HCEC 1CT (cell line): ENCODE results near the gene ZGPAT.
"Not testable (repeated sequence)": the region's sequence is repeated elsewhere in the genome, so short reads cannot be mapped to it uniquely, and the experiment has no call there.

Source experiments
- DNase-seq: peaks from one replicate; pipeline ENCODE4 v3.0.0-alpha.2; 2017

Gene ZGPAT, protein sequence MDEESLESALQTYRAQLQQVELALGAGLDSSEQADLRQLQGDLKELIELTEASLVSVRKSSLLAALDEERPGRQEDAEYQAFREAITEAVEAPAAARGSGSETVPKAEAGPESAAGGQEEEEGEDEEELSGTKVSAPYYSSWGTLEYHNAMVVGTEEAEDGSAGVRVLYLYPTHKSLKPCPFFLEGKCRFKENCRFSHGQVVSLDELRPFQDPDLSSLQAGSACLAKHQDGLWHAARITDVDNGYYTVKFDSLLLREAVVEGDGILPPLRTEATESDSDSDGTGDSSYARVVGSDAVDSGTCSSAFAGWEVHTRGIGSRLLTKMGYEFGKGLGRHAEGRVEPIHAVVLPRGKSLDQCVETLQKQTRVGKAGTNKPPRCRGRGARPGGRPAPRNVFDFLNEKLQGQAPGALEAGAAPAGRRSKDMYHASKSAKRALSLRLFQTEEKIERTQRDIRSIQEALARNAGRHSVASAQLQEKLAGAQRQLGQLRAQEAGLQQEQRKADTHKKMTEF

DNA sequence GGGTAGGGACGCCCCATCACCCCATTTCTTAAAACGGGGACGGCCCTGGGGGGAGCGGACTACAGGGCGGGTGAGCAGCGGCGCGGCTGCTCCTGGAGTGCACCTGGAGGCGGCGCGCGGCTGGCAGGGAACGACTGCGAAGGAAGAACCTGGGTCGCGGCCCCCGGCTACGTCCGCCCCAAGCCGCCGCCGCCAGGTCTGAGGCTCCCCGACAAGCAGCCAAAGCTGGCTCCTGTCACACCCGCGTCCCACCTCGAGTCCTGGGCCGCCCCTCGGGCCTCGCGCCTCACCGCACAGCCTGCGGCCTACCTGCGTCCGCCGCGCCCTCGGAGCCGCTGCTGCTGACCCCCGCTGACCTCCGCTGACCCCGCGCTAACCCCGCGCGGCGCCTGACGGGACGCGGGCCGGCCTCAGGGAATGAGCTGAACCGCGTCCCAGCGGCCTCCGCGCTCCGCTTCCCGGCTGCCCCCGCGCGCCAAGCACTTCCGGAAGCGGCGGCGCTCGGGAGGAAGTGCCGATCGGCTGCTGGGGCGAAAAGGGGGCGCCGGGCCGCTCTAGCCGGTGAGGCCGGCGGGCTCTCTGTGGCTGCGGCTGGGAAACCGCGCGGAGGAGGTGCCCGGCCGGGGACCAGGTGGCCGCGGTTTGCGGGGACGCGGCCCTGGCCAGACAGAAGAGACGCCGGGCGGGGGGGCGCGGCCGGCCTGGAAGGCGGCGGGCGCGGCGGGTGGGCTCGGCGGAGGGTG lies at the start of gene ZGPAT, which contains the start of gene ARFRP1:
TSS of gene ZGPAT (plus strand) at position 482 of the 743 bp plus-strand sequence. CDS start 542 bp downstream, outside the sequence.
TSS of gene ARFRP1 (minus strand) at position 419 of the 743 bp plus-strand sequence. CDS start 885 bp downstream, outside the sequence.
- peak; percentile 90 for DNase-seq

DNA sequence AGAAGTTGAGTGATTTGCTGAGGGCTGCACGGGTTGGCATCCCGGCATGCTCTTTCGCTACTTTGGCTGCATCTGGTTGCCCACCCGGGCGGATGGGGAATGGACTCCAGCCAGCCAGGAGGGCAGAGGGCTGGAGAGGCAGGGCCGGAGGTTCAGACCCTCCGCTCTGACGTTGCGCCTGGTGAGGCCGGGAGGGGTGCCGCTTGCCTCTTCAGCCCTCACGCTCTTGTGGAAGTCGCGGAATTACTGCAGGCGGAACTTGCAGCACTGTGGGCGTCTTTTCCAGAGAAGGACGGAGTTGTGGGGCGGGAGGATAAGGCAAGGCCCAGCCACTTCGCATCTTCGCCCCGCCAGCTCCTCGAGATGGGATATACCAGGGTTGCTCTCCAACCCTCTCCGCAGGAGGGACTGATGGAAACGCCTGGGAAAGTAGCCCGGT lies 49.1 kb upstream of the ZGPAT start:
- DNase-seq = peak; percentile 25

DNA sequence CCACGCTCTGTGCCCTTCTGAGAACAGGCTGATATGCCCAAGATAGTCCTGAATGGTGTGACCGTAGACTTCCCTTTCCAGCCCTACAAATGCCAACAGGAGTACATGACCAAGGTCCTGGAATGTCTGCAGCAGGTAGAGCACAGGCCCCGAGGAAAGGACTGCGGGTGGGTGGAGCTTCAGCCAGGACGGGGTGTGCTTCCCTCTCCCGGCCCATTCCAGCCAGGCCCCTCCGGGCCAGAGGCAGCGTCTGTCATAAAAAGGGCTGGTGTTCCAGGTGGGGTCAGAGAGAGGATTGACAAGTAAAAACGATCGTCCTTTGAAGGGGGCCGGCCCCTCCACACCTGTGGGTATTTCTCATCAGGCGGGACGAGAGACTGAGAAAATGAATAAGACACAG lies 48.5 kb upstream of the ZGPAT start:
- DNase-seq = no peak

DNA sequence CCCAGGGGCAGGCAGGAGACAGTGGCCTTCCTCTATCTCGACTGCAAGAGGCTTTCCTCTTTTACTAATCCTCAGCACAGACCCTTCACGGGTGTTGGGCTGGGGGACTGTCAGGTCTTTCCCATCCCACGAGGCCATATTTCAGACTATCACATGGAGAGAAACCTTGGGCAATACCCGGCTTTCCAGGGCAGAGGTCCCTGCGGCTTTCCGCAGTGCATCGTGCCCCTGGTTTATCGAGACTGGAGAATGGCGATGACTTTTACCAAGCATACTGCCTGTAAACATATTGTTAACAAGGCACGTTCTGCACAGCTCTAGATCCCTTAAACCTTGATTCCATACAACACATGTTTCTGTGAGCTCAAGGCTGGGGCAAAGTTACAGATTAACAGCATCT lies 47.7 kb upstream of the ZGPAT start:
- not testable (repeated sequence) for DNase-seq

DNA sequence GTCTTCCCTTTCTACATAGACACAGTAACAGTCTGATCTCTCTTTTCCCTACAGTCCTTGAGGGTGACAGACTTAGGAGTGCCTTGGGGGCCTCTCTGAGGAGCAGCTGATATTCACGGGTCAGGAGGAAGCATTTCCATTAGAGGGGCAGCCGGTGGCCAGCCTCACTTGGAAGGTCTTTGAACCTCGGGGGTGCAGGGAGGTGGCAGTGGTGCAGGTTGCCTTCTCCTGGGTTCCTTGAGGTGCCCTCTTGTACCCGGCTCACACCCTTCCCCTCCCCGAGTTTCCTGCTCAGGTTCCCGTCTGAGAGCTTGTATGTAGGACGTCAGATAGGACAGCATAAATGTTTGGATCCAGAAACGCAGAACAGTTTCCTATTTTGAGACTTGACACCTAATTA lies 47.2 kb upstream of the ZGPAT start:
- DNase-seq = no peak

DNA sequence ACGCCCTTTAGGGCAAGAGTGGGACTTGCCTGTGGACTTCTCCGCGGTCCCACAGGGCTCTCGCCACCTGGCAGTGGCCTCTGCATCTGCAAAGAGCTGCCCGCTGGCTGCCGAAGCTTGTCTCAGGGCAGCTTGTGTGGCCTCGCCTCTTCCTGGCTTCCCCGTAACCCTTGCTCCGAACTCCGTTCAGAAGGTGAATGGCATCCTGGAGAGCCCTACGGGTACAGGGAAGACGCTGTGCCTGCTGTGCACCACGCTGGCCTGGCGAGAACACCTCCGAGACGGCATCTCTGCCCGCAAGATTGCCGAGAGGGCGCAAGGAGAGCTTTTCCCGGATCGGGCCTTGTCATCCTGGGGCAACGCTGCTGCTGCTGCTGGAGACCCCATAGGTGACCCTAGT lies 46.7 kb upstream of the ZGPAT start:
- DNase-seq = no peak

DNA sequence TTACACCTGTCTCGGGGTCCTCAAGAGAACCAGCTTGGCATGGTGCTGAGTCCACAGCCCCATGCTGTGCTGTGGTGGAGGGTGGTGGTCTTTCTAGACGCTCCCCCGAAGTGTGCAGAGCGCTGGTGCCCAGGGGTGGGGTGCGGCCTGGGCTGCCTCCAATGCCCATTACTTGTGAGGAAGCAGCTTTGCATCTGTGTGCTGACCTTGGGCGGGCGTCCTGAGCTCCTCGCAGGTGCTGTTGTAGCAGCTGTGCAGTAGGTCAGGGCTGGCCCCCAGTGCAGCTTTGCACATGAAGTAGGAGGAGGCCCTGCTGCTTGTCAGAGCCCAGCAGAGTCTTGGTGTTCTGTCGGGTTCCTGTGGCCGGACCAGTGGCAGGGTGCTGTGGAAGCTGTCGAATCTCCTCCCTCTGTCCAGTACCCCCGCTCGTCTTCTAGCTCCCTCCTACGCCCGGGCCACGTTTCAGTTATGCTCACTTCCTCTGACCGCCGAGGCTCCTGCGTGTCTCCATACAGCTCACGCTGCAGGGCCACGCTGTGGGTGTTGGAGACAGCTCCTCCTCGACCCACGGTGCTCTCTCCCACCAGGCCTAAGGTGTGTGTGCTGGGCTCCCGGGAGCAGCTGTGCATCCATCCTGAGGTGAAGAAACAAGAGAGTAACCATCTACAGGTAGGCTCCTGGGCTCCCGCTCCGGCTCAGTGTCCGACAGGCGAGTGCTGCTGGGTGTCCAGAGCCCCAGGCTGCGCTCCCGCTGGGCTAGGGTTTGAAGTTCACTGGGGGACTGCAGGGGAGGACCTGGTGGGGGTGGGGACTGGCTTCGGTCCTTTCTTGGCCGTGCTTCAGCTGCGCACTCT lies 45.7 kb upstream of the ZGPAT start:
- no peak for DNase-seq

DNA sequence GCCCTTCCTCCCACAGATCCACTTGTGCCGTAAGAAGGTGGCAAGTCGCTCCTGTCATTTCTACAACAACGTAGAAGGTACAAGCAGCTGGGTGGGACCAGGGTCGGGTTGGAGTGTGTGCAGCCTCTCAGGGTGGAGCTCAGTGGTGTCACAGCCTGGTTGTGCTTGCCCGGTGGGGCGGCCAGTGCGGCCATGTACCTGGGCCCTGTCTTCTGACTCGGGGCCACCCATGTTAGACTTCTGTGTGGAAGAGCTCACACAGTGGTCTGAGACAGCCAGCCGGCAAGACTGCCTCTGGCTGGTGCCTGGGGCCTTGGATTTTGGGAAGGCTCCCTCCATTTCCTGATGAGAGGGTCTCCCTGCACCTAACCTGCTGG lies 45.0 kb upstream of the ZGPAT start:
- no peak for DNase-seq

DNA sequence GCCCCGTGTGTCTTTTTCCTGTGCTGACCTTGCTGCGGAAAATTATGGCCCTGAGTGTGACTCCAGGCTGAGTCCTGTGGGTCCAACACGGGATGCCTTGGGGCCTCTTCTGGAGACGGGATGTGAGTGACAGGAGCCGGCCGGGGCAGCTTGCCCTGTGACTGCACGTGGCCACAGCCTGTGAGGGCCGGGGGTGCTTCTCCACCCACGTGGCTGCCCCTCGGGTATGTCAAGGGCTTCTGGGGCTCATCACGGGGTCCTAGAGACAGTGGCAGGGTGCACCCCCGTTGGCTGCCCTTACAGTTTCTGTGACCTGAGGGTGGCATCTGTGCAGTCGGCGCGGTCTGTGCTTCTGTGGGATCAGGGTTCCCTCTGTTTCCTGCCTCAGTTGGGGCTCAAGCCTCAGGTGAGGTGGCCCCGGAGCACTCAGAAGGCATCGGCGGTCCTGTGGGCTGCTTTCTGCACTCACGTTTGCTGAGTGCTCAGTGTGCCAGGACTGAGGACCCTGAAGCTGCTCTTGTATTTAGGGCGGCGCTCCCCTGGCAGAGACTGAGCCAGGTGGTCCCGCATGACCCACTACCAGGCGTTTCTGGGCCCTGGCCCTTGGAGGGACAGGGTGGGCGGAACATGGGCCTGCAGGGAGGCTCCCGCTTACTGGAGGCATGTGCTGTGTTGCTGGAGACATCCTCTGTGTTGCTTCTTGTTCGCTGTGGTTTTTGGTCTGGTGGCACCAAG lies 44.3 kb upstream of the ZGPAT start:
- DNase-seq = no peak

DNA sequence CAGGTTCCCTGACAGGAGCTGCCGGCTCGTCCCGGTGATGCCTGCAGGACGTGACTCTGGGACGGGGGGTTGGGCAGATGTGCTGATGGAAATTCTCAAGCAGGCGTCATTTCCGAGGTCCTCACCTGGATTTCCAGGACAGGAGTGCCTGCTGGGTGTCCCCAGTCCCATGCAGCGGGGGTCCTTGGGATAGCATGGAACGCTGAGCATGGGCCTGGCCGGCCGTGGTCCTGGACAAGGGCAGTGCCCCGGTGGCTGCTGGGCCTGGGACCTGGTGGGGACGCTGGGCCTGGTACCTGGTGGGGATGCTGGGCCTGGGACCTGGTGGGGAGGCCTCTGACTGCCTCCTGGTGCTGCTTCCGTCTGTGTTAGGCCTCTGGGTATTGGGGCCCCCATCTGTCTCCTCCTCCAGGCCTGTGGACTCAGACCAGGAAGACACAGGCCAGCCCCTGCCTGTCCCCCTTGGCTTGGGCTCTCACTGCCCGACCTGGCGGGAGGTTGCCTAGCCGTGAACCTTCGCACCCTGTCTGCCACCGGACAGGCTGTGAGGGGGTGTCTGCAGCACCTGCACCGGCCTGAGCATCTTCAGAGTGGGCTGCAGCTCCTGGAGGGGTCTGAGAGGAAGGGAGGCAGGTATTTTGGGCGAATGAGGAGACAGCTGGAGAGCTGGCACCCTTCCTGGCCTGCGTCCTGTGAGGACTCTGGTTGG lies 43.5 kb upstream of the ZGPAT start:
- DNase-seq = no peak

DNA sequence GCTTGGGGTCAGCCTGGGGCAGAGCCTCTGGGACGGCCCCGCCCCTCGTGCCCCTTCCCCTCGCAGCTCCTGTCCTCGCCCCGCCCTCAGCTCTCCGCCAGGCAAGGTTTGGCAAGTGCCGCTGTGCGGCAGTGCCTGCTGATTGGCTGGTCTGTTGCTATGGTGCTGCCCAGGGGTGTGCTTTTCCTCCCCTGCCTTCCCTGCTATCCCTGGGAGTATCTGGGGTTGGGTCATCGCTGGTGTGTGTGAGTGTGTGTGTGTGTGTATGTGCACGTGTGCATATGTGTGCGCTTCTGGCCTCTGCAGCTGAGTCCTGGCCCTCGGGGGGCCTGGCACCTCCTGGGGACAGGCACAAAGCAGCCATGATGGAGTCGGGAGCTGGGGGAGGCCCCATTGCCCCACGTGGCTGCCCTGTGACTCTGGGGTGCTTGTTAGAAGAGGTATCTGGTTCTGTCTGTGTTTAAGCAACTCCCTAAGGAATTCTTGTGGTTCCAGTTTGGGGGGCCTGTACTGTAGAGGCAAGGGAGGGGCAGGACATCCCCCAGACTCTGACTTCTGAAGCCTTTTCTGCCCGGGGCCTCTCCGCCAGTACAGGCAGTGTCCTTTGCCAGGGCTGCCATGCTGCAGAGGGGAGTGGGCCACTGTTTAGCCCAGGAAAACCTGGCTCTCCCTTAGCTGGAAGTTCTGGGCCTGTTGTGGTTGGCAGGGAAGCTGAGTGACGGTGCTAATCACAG lies 42.8 kb upstream of the ZGPAT start:
- DNase-seq = no peak

DNA sequence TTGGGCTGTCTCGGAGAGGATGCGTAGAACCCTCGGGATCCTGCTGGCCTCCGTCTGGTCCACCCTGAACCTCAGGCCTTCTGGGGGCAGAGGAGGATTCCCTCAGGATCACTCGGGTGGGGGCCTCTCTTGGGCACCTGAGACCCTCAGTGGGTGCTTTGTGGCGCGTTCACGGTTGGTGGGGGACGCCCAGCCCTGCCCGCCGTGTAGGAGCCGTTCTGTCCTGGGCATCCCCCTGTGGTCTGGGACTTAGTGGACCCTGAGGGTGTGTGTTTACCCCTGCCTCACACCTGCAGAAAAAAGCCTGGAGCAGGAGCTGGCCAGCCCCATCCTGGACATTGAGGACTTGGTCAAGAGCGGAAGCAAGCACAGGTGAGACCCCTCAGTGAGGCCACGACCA lies 42.1 kb upstream of the ZGPAT start:
- DNase-seq = no peak

DNA sequence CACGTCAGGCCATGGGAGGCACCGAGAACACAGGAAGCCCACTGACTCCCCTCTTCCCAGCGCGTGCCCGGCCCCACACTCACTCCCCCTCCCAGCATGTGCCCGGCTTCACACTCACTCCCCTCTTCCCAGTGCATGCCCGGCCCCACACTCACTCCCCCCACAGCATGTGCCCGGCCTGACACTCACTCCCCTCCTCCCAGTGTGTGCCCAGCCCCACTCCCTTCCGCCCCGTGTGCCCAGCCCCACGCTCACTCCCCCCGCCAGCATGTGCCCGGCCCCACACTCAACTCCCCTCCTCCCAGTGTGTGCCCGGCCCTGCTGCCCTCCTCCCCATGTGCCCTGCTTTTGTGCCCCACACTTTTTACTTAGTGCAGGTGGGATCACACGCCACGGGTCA lies 40.0 kb upstream of the ZGPAT start:
- no peak for DNase-seq

DNA sequence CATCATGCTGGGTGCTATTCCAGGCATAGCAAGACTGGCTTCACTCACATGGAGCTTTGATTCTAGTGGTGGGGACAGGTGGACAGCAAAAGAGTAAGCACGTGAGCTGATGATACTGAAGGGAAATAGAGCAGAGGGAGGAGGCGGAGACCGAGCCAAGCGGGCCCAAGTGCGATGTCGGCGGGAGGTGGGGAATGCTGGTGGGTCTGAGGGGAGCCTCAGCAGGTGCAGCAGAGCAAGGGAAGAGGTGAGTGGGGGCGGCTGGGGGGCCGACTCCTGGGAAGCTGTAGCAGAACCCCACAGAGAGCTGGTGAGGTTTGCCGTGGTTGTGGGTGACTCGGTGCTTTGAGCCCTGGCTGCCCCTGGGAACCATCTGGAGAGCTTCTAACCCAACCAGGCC lies 39.5 kb upstream of the ZGPAT start:
- no peak for DNase-seq

DNA sequence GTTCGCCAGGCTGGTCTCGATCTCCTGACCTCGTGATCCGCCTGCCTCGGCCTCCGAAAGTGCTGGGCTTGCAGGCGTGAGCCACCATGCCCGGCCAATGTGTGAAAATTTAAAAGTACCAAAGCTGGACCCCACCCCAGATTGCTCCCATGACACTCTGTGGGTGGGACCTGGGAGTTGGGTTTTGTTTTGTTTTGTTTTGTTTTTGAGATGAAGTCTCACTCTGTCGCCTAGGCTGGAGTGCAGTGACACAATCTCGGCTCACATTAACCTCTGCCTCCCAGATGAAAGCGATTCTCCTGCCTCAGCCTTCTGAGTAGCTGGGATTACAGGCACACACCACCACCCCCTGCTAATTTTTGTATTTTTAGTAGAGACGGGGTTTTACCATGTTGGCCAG lies 36.1 kb upstream of the ZGPAT start:
- not testable (repeated sequence) for DNase-seq

DNA sequence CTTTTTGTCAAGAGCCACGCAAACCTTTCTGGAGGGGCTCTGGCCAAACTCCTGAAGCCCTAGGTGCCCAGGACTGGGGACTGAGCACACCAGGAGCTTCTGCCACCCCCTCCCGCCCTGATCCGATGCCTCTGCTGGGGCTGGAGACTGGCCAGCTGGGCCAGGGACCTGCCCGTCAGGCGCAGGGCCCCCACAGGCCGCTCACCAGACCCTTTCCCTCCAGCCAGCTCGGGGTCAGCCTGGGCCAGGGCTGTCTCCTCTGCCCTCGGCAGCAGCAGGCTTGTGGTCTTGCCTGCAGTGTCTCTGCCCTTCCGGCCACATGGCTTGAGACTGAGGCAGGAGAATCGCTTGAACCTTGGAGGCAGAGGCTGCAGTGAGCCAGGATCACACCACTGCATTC lies 35.2 kb upstream of the ZGPAT start:
- no peak for DNase-seq

DNA sequence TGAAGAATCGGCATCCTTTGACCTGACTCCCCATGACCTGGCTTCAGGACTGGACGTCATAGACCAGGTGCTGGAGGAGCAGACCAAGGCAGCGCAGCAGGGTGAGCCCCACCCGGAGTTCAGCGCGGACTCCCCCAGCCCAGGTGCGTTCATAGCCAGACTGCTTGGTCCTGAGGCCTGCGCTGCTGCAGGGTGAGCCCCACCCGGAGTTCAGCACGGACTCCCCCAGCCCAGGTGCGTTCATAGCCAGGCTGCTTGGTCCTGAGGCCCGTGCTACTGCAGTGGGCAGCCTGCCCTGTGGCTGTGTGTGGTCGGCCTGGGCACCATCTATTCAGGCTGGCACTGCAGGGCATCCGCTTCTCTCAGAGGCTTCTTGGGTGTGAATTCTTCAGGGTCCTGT lies 33.9 kb upstream of the ZGPAT start:
- no peak for DNase-seq

DNA sequence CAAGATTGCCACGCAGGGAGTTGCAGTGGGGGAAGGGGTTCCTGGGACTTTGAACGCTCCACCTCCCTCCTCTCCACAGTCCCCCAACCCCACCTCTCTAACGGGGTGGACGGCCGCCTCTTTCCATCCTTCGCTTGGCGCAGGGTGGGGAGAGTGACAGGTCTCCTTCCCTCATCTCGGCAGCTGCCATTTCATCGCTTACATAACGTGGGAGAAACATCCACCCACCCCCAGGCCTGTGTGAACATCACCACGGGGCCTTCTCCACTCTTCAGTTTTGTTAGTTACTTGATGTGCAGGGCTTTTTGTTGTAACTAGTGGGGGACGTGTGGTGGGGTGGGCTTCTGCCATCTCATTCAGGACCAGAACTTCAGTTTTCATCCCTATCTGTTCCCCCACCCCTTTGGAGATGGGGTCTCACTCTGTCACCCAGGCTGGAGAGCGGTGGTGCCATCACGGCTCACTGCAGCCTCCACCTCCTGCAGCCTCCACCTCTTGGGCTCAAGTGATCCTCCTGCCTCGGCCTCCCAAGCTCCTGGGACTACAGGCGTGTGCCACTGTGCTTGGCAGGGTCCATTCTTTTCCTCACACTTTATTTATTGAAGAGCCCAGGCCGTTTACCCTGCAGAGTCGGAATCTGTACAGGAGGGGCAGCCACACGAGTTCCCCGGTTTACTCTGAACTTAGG lies 32.0 kb upstream of the ZGPAT start:
- DNase-seq = no peak

DNA sequence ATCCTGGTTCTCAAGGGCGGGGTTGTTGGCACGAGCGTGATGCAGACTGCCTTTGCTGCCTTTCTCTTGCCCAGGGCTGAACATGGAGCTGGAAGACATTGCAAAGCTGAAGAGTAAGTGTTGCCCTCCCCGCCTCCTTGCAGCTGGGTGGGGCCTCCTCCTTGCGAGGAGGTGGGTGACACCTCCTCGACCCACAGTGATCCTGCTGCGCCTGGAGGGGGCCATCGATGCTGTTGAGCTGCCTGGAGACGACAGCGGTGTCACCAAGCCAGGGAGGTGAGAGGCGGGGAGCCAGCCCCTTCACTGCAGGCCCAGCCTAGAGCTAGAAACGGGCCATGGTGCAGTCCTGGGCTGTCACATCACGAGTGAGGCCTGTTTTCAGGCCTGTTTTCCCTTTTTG lies 29.8 kb upstream of the ZGPAT start:
- DNase-seq = no peak
